Peyer's patch (tissue), 4 donors: Measurements from ENCODE around the gene MEGF9. TPM values are rescaled to one million over a fixed set of nuclear protein-coding genes. Genes with fewer than 3 reads are reported as not detected.

Experiments used
- DNase-seq, 3 donors: peaks; one replicate each; pipeline ENCODE4 v3.0.0-alpha.2; 2017 to 2019
- H3K27ac ChIP-seq, 4 donors: fragments of 200-600 bp; sonication (generic); one replicate each; pipeline ENCODE4 v1.5.1; 2016 to 2019
- H3K27me3 ChIP-seq, 2 donors: fragments of 200-600 bp; sonication (generic); one replicate each; pipeline ENCODE4 v1.5.1; 2019
- H3K36me3 ChIP-seq, 3 donors: fragments of 200-600 bp; sonication (generic); one replicate each; pipeline ENCODE4 v1.5.1; 2016 to 2019
- H3K4me1 ChIP-seq, 4 donors: fragments of 200-600 bp; sonication (generic); one replicate each; pipeline ENCODE4 v1.5.1; 2016 to 2019
- H3K4me3 ChIP-seq, 4 donors: fragments of 200-600 bp; sonication (generic); 1 replicate in 3 of 4; 2 replicates in 1 of 4; pipeline ENCODE4 v1.5.1; 2016 to 2019; ENCODE audit warnings: mild to moderate bottlenecking in 1 of 4
- H3K9me3 ChIP-seq, 4 donors: fragments of 200-600 bp; sonication (generic); one replicate each; pipeline ENCODE4 v1.5.1; 2016 to 2019; ENCODE audit warnings: mild to moderate bottlenecking in 1 of 4
- POLR2A ChIP-seq, 2 donors: fragments of 450-650 bp; IDR thresholded peaks; one replicate each; pipeline ENCODE4 v1.5.1; 2017; ENCODE audit warnings: antibody characterized with exemption in 2 of 2, mild to moderate bottlenecking in 2 of 2, moderate library complexity in 2 of 2
- total RNA-seq, 4 donors: library from RNA; depleted of rRNA; stranded (reverse); fragments of >200 nt; gene quantifications; one replicate each; pipeline ENCODE4 v1.1.0, GENCODE V29; 2016
- TF ChIP-seq, protein P1 (sequence below), 6 experiments: fragments of 450-650 bp in 4 of 6; fragments of 200-600 bp in 2 of 6; sonication (generic) in 1 of 6; IDR thresholded peaks; one replicate each; pipeline ENCODE4 v1.5.1; 2017 to 2019; ENCODE audit warnings: antibody characterized with exemption in 6 of 6, mild to moderate bottlenecking in 3 of 6, moderate library complexity in 1 of 6

The MEGF9 gene
- total RNA-seq, 4 donors from 2014 or later = 8.1 to 15.1 (median 11.5) TPM

- no peaks in the 10 kb centered on the region for H3K9me3 ChIP-seq
- no peak overlapping the region for H3K27ac ChIP-seq
- no peaks in the 10 kb centered on the region for H3K27me3 ChIP-seq
- no peaks in the 10 kb centered on the region for H3K36me3 ChIP-seq
- no peak for DNase-seq
- TF ChIP-seq, protein P1, sequence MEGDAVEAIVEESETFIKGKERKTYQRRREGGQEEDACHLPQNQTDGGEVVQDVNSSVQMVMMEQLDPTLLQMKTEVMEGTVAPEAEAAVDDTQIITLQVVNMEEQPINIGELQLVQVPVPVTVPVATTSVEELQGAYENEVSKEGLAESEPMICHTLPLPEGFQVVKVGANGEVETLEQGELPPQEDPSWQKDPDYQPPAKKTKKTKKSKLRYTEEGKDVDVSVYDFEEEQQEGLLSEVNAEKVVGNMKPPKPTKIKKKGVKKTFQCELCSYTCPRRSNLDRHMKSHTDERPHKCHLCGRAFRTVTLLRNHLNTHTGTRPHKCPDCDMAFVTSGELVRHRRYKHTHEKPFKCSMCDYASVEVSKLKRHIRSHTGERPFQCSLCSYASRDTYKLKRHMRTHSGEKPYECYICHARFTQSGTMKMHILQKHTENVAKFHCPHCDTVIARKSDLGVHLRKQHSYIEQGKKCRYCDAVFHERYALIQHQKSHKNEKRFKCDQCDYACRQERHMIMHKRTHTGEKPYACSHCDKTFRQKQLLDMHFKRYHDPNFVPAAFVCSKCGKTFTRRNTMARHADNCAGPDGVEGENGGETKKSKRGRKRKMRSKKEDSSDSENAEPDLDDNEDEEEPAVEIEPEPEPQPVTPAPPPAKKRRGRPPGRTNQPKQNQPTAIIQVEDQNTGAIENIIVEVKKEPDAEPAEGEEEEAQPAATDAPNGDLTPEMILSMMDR (IDR thresholded peaks at IDR 0.05) = no peak
- TF ChIP-seq POLR2A (IDR thresholded peaks at IDR 0.05) = no peak
- no peaks in the 10 kb centered on the region for H3K4me1 ChIP-seq
- H3K4me3 ChIP-seq = no peak overlapping the region
Measured at GRCh38 chr9:120689860-120690259, 24.4 kb downstream of the MEGF9 start.

- no peak overlapping the region for H3K4me3 ChIP-seq
- H3K36me3 ChIP-seq = no peaks in the 10 kb centered on the region
- H3K9me3 ChIP-seq = no peaks in the 10 kb centered on the region
- H3K27ac ChIP-seq = no peak overlapping the region
- TF ChIP-seq POLR2A (IDR thresholded peaks at IDR 0.05) = no peak
- TF ChIP-seq, protein P1 (IDR thresholded peaks at IDR 0.05) = no peak
- no peaks in the 10 kb centered on the region for H3K4me1 ChIP-seq
- DNase-seq = no peak
- no peaks in the 10 kb centered on the region for H3K27me3 ChIP-seq
Measured at GRCh38 chr9:120688758-120689157, 25.5 kb downstream of the MEGF9 start.

DNA sequence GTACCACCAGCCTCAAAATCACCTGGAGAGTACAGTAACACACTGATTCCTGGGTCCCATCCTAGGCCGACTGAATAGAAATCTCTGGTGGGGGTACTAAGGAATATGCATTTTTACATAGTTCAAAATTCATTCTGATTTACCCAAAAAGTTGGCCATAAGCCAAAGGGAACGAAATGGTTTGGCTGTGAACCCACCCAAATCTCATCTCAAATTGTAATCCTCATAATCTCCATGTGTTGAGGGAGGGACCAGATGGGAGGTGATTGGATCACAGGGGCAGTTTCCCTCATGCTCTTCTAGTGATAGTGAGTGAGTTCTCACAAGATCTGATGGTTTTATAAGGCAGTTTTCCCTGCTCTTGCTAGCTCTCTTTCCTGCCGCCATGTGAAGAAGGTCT is 31.1 kb downstream of the MEGF9 start:
- H3K27me3 ChIP-seq = no peaks in the 10 kb centered on the region
- H3K9me3 ChIP-seq = no peaks in the 10 kb centered on the region
- H3K36me3 ChIP-seq = no peaks in the 10 kb centered on the region
- TF ChIP-seq, protein P1 (IDR thresholded peaks at IDR 0.05) = no peak
- TF ChIP-seq POLR2A (IDR thresholded peaks at IDR 0.05) = no peak
- no peak overlapping the region for H3K27ac ChIP-seq
- DNase-seq = no peak
- H3K4me3 ChIP-seq = no peak overlapping the region
- H3K4me1 ChIP-seq = no peaks in the 10 kb centered on the region

DNA sequence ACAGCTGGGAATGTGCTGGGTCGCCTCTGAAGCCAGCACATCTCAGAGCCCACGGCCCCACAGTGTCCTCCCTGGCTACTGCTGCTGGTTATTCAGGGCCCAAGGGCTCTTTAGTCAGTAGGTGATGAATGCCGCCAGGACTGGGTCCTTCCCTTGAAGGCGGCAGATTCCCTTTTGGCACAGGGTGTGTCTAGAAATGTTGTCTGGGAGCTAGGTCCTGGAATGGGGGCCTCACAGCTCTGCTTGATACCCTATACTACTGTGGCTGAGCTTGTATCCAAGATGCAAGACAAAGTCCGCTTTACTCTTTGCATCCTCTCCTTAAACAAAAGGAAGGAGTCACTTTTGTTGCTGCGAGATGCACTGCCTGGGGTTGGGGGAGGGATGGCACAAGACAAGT is 33.1 kb downstream of the MEGF9 start:
- Histone ChIP-seq H3K4me3 (no peak overlapping the region), H3K9me3 (no peaks in the 10 kb centered on the region), H3K36me3 (no peaks in the 10 kb centered on the region), H3K27ac (no peak overlapping the region), H3K4me1 (no peaks in the 10 kb centered on the region), H3K27me3 (no peaks in the 10 kb centered on the region)
- no peak for DNase-seq
- no peak for TF ChIP-seq POLR2A (IDR thresholded peaks at IDR 0.05)
- TF ChIP-seq, protein P1 (IDR thresholded peaks at IDR 0.05) = no peak

DNA sequence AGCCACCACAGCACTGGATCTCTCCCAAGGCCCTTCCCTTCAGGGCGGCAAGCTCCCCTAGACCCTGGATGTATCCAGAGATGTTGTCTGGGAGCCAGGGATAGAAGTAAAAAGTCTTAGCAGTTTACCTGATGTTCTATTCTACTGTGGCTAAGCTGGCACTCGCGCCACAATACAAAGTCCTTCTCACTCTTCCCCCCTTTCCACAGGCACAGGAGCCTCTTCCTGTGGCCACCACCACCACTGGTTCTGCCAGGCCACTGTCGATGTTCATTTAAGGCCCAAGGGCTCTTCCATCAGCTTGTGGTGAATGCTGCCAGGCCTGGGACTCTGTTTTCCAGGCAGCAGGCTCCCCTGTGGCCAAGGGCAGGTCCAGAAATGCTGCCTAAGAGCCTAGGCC is 33.7 kb downstream of the MEGF9 start:
- Histone ChIP-seq H3K27ac (no peak overlapping the region), H3K9me3 (no peaks in the 10 kb centered on the region), H3K4me3 (no peak overlapping the region), H3K4me1 (no peaks in the 10 kb centered on the region), H3K27me3 (no peaks in the 10 kb centered on the region), H3K36me3 (no peaks in the 10 kb centered on the region)
- no peak for DNase-seq
- TF ChIP-seq, protein P1 (IDR thresholded peaks at IDR 0.05) = no peak
- no peak for TF ChIP-seq POLR2A (IDR thresholded peaks at IDR 0.05)

DNA sequence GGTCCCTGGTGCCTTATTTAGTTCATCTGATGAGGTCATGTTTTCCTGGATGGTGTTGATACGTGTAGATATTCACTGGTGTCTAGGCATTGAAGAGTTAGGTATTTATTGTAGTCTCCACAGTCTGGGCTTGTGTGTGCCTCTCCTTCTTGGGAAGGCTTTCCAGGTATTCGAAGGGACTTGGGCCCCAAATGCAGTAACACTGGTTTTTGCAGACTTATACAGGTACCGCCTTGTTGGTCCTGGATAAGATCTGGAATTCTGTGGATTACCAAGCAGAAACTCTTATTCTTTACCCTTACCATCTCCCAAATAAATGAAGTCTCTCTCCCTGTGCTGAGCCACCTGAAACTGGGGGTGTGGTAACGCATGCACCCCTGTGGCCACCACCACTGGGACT is 34.1 kb downstream of the MEGF9 start:
- H3K36me3 ChIP-seq = no peaks in the 10 kb centered on the region
- no peak for DNase-seq
- H3K27ac ChIP-seq = no peak overlapping the region
- H3K9me3 ChIP-seq = no peaks in the 10 kb centered on the region
- TF ChIP-seq, protein P1 (IDR thresholded peaks at IDR 0.05) = no peak
- no peak for TF ChIP-seq POLR2A (IDR thresholded peaks at IDR 0.05)
- H3K4me1 ChIP-seq = no peaks in the 10 kb centered on the region
- no peak overlapping the region for H3K4me3 ChIP-seq
- no peaks in the 10 kb centered on the region for H3K27me3 ChIP-seq
